SU-DHL-6 (cell line): ENCODE data around the gene ZNF227.
"Not testable (repeated sequence)": the region's sequence is repeated elsewhere in the genome, so short reads cannot be mapped to it uniquely, and the experiment has no call there.

Experiments used
- EZH2phosphoT487 ChIP-seq: fragments of 200-600 bp; sonication (generic), shearing (Covaris generic); conservative IDR thresholded peaks from 2 replicates; pipeline ENCODE4 v1.6.1; 2018; ENCODE audit warnings: mild to moderate bottlenecking, antibody characterized with exemption, low read length, moderate library complexity, mixed read lengths
- TF ChIP-seq, protein P1 (sequence below): fragments of 200-600 bp; sonication (generic); IDR thresholded peaks from one replicate; pipeline ENCODE4 v1.5.1; 2017; ENCODE audit warnings: antibody characterized with exemption, mild to moderate bottlenecking, low read length, moderate library complexity; ENCODE audit not compliant: insufficient read depth, poor library complexity, severe bottlenecking

DNA sequence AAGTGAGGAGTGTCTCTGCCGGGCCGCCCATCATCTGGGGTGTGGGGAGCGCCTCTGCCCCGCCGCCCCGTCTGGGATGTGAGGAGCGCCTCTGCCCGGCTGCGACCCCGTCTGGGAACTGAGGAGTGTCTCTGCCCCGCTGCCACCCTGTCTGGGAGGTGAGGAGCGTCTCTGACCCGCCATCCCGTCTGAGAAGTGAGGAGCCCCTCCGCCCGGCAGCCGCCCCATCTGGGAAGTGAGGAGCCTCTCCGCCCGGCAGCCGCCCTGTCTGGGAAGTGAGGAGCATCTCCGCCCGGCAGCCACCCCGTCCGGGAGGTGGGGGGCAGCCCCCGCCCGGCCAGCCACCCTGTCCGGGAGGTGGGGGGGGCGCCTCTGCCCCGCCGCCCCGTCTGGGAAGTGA lies 8.5 kb upstream of the ZNF227 start:
- TF ChIP-seq, protein P1, sequence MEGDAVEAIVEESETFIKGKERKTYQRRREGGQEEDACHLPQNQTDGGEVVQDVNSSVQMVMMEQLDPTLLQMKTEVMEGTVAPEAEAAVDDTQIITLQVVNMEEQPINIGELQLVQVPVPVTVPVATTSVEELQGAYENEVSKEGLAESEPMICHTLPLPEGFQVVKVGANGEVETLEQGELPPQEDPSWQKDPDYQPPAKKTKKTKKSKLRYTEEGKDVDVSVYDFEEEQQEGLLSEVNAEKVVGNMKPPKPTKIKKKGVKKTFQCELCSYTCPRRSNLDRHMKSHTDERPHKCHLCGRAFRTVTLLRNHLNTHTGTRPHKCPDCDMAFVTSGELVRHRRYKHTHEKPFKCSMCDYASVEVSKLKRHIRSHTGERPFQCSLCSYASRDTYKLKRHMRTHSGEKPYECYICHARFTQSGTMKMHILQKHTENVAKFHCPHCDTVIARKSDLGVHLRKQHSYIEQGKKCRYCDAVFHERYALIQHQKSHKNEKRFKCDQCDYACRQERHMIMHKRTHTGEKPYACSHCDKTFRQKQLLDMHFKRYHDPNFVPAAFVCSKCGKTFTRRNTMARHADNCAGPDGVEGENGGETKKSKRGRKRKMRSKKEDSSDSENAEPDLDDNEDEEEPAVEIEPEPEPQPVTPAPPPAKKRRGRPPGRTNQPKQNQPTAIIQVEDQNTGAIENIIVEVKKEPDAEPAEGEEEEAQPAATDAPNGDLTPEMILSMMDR: not testable (repeated sequence)
- TF ChIP-seq EZH2phosphoT487: not testable (repeated sequence)
